ENCODE data around the gene LRRC1.
"Not testable (repeated sequence)": the region's sequence is repeated elsewhere in the genome, so short reads cannot be mapped to it uniquely, and the experiment has no call there.

Gene LRRC1

DNA sequence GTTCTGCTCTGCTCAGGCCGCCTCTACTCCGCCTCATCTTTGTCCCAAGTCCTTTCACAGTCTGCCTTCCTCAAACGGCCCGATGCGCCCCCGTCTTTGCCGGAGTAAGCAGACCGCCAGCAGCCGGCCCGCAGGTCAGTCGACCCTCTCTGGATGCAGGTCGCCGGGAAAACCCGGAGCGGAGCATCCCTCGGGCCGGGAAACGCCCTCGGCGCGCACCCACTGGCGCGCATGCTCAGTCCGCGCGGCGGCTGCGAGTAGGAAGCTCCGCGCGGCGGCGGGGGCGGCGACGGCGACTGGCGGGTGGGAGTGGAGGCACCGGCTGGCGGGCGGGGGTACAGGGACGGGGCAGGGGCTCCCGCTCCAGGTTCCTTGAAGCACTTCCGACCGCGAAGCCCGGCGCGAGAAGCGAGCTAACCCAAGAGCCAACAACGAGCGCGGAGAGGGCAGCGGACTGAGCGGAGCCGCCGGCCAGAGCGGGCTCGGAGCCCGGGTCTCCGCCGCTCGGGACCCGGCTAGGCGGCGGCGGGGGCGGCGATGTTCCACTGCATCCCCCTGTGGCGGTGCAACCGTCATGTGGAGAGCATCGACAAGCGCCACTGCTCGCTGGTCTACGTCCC, at the start of gene LRRC1:
TSS of gene LRRC1 (plus strand) at position 286 of the 620 bp plus-strand sequence. CDS start at position 538, 252 bp downstream.
- DNase-seq (ENCODE audit: low spot score): peak; percentile 64

DNA sequence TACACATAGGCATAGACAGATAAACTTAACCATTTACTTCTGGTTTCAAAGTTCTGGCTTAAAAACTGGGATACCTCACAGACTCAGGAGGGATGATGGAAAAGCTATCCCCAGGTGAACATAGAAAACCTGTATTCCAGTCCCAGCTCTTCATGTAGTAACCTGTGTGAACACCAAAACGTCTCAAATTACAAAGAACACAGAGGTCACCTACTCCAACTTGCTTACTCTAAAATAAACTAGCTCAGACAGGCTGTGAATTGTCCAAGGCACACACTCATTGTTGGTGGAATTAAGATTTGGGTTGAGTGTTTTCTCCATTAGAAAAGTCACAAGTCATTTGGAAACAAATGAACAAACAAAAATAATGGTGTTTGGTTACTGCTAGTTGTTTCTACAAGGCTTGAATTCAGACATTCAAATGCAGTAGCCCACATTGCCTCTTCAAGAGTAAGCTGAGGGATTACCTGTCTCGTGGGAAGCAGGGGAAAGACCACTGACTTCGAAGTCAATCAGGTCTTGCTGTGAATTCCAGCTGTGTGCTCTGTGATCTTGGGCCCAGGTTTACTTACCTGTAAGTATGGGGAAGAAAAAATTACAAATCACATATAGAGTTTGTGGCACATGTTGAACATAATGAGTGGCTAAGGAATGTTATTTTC, 48.2 kb upstream of the LRRC1 start:
- DNase-seq (ENCODE audit: low spot score): no peak

DNA sequence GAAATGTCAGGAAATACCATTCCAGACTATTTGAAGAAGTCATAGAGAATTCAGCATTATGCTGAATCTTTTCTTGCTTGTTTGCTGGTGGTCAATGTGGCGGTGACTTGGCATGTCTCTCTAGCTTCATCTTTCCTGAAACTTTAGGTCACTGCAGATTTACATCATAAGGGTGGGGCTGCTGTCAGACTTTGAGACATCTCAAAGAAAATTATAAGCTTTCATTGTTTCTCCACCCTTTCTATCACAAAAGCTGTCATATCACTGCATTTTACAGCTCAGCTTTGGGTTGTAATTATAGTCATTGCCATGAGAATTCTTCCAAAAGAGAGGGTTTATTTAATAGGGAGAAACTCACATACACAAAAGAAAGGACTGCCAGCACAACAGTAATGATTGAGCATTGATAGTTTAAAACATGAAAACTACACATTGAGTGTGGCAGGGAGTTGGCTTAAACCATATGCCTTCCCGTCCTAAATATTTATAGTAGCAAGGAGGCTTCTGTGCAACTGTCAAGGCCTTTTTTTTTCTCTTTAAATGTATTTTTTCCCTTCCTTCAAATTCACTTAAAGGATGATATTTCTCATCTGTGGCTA, 44.7 kb upstream of the LRRC1 start:
- DNase-seq (ENCODE audit: low spot score): no peak

DNA sequence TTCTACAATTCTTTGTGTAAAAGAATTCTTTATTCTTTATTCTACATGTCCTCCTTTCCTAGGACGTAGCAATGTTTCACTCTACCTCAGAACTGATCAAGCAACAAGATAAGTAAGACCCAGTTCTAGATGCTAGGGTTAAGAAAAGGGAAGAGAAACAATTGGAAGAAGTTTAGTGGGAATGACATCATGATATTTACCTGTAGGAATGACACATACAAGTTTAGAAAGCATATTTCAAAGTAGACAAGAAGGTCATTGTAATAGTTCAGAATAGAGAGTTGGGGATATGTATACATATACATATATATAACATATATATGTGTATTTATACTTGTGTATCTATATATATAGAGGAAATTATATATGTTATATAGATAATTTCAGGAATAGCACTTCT, 43.4 kb upstream of the LRRC1 start:
- DNase-seq (ENCODE audit: low spot score): no peak

DNA sequence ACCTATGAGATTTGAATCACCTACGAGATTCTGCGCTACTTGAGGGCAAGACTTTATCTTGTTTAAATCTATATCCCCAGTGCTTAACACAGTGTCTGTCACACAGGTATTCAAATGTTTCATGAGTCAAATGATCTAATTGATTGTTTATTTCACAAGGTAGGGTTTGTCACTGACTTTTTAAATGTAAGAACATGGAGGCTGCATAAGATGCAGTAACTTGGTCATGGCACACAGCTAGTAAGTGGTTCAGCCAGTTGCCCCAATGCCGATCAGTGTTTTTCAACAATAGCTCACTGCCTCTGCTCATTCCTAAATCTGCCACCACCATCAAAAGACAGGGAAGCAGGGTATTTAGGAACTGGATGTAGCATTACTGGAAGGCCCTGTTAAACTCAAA, 42.4 kb upstream of the LRRC1 start:
- no peak for DNase-seq (ENCODE audit: low spot score)

DNA sequence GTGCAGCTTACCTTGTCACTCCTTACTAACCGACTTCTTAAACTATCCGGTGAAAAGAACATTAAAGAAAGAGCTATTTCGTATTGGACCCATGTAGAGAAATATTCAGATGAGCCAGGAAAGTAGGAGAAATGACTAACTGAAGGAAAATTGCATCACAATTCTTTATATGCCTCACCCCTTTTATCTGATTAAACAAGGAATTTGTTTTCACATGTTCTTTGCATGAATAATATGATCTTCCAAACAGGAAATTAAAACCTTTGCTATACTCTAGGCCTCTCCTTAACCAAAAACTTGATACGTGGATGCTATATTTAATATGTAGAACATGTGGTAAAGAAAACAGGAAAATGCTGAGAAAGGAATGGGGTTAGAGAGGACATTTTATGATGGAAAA, 41.9 kb upstream of the LRRC1 start:
- DNase-seq (ENCODE audit: low spot score): no peak

DNA sequence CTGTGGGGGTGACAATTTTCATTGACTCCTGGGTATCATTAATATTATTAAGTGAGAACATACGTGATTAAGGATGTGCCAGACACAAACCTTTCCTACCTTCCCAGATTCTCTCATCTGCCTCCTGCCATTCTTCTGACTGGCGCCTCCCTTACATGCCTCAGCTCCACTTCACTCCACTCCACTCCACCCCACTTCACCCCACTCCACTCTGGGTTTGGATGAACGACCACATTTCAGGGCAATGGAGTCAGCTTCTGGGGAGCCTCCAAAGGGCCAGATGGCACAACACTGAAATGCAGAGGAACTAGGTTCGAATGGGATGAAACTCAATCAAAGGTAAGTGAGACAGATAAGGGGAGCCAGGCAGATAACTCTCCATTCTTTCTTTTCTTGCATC, 40.5 kb upstream of the LRRC1 start:
- DNase-seq (ENCODE audit: low spot score): no peak

DNA sequence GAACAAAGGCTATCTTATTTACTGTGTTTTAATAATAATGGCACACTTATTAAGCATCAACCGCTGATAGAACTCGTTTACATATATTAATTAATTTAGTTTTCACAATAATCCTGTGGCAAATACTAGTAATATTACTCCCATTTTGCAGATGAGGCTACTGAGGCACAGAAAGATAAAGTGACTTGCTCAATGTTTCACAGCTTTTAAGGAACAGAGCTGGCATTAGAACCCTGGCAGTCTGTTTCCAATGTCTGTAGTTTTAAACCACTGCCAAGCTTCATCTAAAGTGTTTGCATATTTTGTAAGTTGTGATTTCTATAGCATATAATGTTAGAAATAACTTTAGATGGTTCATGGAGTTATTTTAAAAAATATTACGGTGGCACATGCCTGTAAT, 38.4 kb upstream of the LRRC1 start:
- DNase-seq (ENCODE audit: low spot score): no peak

DNA sequence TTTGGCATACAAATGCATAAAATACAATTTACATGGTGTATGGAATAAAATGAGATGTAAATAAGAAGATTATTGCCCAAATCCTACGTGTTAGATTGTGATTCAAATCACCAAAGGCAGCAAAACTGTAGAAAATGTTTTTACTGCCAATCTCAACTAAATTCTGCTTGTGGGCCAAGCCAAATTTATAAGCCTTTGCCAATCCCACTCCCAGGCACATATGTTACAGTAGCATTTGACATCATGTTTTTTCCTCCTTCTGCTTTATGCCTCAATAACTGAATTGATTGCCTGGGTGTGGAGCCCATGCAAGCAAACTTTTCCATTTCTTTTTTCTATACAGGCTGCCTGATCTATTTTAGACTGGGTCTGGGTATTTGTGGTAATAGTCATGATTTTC, 36.3 kb upstream of the LRRC1 start:
- DNase-seq (ENCODE audit: low spot score): no peak

DNA sequence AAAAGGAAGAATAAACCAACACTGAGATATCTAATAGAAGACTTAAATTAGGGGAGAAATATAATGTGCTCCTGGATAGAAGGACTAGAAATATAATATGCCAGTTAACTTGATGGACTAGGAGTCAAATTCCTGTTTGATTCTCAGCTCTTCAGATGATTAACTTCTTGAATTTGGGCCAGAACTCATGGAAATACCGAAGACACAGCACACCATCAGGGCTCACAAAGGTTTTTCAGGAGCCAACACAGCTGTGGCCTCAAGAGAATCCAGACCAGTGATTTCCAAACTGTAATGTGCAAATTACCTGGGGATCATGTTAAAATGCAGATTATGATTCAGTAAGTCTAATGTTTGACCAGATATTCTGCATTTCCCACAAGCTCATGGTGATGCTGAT, 33.8 kb upstream of the LRRC1 start:
- DNase-seq (ENCODE audit: low spot score): no peak

DNA sequence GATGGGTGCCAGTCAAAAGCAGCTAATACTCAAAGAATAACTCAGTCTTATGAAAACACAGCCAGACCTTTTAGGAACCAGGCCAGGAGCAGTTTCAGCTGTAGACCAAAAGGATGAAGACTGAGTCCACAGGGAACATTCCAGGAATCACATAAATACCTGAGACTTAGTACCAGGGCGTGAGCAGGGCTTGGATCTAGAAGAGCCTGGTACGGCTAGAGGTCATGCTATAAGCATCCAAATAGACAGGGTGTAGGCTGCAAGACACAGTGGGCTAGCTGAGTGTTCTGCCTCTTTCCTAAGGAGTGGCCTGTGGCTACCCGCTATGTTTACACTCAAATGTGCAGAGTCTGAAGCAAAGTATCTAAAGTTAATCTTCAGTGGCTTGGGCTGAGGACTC, 29.5 kb upstream of the LRRC1 start:
- DNase-seq (ENCODE audit: low spot score): no peak

DNA sequence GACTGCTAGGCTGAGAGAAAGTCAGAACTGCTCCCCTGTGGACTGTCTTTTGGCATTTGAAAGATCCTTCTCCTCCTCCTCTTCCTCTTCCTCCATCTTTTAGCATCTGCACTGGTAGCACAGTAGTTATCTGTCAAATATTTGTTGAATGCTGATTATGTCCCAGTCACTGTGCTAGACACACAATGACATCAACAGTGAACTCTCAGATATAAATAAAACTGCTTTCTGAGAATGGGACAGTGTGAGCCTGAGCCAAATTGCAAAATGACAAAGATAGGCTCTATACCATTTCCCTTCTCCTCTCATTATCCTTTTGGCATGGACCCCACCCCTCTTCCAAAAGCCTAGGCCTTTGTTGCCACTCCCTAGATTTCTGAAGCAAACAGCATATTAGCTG, 27.9 kb upstream of the LRRC1 start:
- no peak for DNase-seq (ENCODE audit: low spot score)

DNA sequence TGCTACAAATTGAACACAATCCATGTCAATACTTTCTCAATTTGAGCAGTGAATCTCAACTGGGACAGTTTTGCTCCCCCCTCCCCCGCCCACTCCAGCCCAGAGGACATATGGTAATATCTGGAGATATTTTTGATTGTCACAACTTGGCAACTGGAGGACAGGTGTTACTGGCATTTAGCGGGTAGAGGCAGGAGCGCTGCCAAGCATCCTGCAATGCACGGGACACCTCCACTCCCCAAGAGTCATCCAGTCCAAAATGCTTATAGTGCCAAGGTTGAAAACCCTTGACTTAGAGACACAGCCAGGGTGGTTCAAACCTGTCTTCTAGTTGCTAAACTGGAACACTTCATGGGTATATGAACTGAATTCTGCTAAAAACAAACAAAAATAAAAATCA, 26.9 kb upstream of the LRRC1 start:
- DNase-seq (ENCODE audit: low spot score): no peak

DNA sequence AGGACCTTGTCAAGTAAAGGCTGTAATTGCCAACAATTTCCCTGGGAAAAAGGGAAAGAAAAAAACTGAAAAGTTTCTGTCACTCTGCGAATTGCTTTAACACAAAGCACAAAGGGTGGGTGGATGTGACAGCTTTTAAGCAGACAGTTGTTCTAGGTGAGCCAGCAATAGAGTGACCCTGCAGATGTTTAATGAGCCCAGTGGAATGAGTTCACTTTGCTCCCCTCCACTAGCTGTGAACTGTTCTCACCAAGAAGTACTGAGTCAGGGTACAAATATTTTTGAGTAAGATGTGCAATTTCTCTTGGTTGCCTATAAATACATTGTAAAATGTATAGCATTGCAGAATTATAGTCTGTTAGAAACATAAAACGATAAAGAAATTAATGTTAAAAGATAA, 26.2 kb upstream of the LRRC1 start:
- no peak for DNase-seq (ENCODE audit: low spot score)

DNA sequence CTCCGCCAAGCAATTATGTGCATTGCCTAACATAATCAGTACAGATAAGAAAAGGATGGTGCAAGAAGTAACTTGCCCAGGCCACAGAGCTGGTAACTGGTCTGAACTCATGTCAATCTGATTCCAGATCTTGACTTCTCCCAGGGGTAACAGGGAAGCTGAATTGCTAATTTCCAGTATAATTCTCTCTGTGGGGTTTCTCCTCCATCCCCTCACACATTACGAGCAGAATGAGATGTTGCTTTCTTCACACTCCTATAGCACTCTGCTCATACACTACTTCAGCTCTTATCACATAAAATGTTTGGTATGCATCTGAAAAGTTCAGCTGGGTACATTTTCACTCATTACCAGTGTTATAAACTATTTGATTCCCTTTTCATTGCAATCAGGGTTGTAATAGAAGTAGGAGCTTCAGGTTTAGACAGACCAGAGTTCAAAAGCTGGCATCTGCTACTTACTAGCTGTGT, 24.0 kb upstream of the LRRC1 start:
- DNase-seq (ENCODE audit: low spot score): no peak

DNA sequence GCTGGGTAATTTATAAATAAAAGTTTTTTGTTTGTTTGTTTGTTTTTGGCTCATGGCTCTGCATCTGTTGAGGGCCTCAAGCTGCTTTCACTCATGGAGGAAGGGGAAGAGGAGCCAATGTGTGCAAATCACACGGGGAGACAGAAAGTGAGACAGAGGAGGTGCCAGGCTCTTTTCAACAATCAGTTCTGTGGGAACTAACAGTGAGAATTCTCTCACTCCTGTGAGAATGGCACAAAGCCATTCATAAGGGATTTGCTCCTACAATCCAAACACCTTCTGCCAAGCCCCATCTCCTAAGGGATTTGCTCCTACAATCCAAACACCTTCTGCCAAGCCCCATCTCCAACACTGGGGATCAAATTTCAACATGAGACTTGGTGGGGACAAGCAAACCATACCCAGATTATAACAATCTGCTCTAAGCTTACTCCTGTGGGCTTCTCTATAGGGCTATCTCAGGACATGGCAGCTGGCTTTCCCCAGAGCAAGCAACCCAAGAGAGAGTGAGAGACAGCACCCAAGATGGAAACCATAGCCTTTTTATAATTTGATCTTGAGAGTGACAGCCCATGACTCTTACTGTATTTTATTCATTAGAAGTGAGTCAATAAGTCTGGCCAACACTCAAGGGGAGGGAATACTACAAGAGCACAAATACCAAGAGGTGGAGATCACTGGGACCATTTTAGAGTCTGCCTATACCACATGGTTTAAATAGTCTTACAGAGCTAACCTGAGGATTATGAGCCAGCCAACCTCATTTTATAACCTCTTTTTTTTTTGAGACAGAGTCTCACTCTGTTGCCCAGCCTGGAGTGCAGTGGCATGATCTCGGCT, 22.8 kb upstream of the LRRC1 start:
- no peak for DNase-seq (ENCODE audit: low spot score)

DNA sequence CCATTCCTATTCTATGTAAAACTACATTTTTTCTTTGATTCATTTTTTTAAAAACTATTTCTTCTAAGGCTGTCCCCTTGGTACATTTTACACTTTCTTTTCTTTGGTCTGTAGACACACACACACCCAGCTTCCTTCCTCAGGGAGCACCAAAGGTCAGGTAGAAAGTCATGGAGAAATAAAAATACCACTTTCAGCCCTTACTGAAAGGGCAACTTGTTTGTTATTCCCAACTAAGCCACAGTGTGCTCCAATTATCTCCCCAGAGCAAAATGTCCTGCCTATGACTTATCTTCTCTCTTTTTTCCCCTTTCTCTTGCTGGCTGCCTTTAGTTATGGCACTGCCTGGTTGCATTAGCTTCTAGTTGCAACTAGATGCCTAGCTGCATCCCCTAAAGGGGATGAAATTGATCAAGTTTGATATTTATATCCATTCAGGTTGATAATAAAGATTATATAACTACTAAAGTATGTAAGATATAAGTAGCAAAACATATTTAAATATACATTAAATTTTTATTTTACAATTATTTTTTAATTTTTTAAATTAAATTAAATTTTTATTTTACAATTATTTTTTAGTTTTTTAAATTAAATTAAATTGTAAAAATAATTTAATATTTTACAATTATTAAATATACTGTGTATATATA, 21.6 kb upstream of the LRRC1 start:
- no peak for DNase-seq (ENCODE audit: low spot score)

DNA sequence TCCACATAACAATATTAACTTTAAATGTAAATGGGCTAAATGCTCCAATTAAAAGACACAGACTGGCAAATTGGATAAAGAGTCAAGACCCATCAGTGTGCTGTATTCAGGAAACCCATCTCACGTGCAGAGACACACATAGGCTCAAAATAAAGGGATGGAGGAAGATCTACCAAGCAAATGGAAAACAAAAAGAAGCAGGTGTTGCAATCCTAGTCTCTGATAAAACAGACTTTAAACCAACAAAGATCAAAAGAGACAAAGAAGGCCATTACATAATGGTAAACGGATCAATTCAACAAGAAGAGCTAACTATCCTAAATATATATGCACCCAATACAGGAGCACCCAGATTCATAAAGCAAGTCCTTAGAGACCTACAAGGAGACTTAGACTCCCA, 18.7 kb upstream of the LRRC1 start:
- DNase-seq (ENCODE audit: low spot score): not testable (repeated sequence)

DNA sequence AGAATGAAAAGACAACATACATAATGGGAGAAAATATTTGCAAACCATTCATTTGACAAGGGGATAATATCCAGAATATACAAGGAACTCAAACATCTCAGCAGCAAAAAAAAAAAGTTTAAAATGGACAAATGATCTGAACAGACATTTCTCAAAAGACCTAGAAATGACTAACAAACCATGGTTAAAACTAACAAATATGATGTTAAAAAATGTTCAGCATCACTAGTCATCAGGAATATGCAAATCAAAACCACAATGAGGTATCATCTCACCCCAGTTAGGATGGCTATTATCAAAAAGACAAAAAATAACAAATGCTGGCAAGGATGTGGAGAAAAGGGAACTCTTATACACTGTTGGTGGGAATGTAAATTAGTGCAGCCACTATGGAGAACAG, 9.8 kb upstream of the LRRC1 start:
- not testable (repeated sequence) for DNase-seq (ENCODE audit: low spot score)

DNA sequence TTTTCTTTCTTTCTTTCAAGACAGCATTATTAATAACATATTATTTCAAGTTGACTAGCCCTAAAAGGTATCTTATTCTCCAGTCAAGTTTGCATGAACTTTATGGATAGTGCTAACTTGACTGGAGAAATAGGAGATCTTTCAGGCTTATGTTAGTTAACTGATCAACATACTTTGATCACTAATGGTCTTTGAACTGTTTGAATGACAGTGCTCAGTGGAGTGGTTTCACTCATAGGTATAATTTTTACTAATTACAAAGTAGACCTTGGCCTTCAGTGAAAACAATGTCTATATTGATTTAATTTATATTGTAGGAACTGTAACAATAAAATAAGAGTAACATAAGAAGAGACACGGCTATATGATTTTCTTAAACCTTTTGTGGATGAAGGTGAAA, 8.0 kb upstream of the LRRC1 start:
- no peak for DNase-seq (ENCODE audit: low spot score)

DNA sequence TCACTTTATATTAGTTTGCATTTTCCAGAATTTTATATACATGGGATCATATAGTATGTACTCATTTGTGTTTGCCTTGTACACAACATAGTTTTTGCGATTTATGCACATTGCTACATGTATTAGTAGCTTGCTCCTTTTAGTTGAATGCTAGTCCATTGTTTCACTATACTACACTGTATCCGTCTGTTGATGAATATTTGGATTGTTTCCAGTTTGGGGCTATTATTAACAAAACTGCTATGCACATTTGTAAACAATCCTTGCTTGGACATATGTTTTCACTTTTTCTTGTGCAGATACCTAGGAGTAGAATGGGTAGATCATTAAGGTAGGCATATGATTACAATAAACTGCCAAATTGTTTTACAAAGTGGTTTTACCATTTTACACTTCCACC, 3.9 kb upstream of the LRRC1 start:
- DNase-seq (ENCODE audit: low spot score): no peak

DNA sequence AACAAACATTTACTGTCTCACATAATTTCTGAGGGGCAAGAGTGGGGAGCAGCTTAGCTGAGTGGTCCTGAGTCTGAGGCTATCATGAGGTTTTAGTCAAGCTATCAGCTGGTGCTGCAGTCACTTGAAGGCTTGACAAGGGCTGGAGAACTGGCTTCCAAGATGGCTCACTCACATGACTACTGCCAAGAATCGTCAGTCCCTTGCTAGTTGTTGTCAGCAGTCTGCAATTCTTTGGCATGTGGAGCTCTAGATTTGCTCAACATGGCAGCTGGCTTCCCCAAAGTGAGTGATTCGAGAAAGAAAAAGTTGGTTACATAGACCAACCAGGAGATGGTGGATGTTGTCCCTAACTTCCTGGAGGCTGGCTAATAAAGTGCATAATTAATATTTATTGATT, 2.8 kb upstream of the LRRC1 start:
- DNase-seq (ENCODE audit: low spot score): no peak
